Measurements from ENCODE around the gene CNTNAP5.

CNTNAP5 gene

DNA sequence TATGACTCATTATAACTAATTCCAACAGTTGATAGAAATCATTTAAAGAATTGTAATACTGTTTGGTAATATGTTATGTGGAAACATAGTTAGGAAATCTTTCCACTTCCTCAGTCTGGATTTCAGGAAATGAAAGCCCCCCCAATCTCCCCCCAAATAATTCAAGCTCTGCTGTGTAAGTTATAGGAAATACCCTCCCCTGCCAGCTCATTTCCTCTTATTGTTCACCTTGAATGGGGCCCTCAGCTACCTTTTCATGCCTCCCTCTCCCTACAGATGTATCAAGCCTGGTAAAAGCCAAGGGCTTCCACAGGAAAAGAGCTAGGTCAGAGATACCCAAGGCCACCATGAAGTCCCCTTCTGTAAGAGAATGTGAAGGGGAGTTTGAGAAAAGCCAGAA, 155.5 kb downstream of the CNTNAP5 start:
- H3K4me3 ChIP-seq (ENCODE audit: low read depth, low read length): no peak overlapping the region
- TF ChIP-seq, protein P1, sequence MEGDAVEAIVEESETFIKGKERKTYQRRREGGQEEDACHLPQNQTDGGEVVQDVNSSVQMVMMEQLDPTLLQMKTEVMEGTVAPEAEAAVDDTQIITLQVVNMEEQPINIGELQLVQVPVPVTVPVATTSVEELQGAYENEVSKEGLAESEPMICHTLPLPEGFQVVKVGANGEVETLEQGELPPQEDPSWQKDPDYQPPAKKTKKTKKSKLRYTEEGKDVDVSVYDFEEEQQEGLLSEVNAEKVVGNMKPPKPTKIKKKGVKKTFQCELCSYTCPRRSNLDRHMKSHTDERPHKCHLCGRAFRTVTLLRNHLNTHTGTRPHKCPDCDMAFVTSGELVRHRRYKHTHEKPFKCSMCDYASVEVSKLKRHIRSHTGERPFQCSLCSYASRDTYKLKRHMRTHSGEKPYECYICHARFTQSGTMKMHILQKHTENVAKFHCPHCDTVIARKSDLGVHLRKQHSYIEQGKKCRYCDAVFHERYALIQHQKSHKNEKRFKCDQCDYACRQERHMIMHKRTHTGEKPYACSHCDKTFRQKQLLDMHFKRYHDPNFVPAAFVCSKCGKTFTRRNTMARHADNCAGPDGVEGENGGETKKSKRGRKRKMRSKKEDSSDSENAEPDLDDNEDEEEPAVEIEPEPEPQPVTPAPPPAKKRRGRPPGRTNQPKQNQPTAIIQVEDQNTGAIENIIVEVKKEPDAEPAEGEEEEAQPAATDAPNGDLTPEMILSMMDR (conservative IDR thresholded peaks at IDR 0.05; ENCODE audit: low read depth, low read length): no peak
- DNase-seq (ENCODE audit: low read depth): no peak

DNA sequence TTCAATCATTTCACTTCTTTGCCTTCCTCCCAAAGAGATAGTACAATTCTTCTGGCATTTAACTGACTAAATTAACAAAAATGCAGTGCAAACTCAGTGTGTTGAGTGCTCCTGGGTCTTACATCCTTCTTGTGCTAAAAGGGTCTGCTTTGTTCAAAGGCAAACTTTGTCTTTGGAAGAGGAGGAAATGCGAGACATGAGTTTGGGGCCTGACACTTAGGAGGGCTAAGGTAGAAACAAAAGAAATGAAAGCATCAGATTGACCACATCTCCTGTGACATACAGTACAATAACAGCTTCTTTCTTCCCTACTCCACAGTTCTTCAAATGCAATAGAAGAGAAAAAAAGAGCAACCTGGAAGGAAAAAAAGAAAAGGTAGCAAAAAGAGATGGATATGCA, 161.7 kb downstream of the CNTNAP5 start:
- no peak overlapping the region for H3K4me3 ChIP-seq (ENCODE audit: low read depth, low read length)
- TF ChIP-seq, protein P1 (conservative IDR thresholded peaks at IDR 0.05; ENCODE audit: low read depth, low read length): no peak
- no peak for DNase-seq (ENCODE audit: low read depth)

DNA sequence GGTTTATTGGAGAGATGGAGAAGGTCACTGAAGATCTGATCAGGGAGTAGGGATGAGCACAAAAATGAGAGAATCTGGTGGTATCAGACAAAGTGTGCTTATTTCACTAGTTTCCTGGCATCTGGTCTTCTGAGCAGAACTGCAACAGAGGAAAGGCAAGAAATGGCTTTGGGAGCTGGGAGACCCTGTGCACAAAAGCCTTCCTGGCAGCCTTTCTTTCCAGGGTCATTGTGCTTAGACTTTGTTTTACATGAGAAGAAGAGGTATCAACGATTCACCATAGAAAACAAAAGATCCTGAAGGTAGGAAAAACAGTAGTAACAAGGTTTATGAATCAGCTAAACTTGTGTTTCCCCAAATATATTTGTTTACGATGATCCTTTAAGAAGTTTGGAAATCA, 162.9 kb downstream of the CNTNAP5 start:
- H3K4me3 ChIP-seq (ENCODE audit: low read depth, low read length): no peak overlapping the region
- TF ChIP-seq, protein P1 (conservative IDR thresholded peaks at IDR 0.05; ENCODE audit: low read depth, low read length): no peak
- no peak for DNase-seq (ENCODE audit: low read depth)

DNA sequence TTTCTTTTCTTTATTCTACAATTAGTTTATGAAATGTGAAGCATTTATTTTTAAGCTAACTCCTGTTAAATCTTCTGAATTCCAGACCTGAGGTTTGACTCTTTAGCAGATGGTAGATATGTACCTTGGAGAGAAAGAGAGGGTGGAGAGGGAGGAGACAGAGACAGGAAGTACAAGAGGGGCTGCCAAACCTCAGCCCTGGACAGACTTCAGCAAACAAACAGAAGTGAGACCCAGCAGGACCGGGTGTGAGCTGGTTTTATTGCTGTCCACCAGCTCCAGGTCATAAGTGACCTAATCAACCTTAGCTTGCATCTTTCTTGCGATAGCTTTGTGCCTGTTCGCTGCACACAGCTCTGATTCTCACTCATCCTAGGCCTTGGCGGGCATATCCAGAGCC, 168.6 kb downstream of the CNTNAP5 start:
- no peak overlapping the region for H3K4me3 ChIP-seq (ENCODE audit: low read depth, low read length)
- DNase-seq (ENCODE audit: low read depth): no peak
- TF ChIP-seq, protein P1 (conservative IDR thresholded peaks at IDR 0.05; ENCODE audit: low read depth, low read length): no peak

DNA sequence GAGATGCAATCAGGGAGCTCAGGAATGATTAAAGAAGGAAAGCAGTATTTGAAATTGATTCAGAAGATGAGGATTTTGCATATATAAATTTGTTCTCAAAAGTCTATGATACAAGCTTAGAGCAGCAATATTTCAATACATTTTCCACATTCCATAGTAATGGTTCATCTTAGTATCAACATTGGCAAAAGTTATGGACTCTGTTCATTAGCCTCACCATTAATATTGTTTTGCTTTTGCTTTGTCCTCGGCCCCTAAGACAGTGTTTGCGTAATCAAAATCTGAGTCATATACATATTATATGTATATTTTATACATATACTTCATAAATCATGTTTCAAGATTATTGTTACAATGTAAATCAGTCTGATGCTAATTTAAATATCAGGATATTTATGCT, 176.6 kb downstream of the CNTNAP5 start:
- peak; percentile 0 for DNase-seq (ENCODE audit: low read depth)
- H3K4me3 ChIP-seq (ENCODE audit: low read depth, low read length): no peak overlapping the region
- TF ChIP-seq, protein P1 (conservative IDR thresholded peaks at IDR 0.05; ENCODE audit: low read depth, low read length): no peak

DNA sequence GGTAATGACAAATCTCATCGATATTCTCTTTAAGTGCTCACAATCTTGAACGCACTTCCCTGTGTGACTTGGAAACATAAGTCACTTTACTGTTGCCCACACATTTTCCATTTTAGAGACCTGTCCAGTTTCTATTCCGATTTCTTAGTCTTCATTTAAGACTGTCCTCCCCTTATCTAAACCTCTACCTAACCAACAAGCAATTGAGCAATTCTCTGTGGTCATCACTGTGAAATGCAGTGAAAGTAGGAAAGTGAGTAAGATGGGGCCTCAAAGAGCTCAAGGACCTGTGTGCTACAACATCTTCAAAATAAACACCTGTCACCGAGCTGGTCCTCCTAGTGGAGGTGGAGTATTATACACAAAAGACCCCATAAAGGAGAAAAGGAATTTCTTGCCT, 184.4 kb downstream of the CNTNAP5 start:
- H3K4me3 ChIP-seq (ENCODE audit: low read depth, low read length): no peak overlapping the region
- TF ChIP-seq, protein P1 (conservative IDR thresholded peaks at IDR 0.05; ENCODE audit: low read depth, low read length): no peak
- no peak for DNase-seq (ENCODE audit: low read depth)

DNA sequence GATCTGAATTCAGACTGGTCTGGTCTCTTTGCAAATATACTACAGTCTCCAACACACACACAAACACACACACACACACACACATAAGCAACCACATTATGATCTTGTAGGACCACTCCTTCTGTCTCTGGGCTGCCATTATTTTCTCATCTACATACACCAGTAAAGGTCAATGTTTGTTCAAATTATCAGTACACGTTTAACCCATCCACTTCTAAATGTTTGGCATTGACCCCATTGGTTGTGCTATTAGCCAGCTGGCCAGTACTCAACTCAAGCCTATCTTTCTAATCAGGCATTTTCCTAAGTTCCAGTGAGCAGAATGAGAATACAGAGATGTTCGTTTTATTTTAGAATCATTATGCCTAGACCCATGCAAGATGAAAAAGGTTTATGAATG, 186.4 kb downstream of the CNTNAP5 start:
- TF ChIP-seq, protein P1 (conservative IDR thresholded peaks at IDR 0.05; ENCODE audit: low read depth, low read length): no peak
- no peak for DNase-seq (ENCODE audit: low read depth)
- no peak overlapping the region for H3K4me3 ChIP-seq (ENCODE audit: low read depth, low read length)
